SU-DHL-6 (cell line): ENCODE data around the gene ITGB2.

Source experiments
- H2AFZ ChIP-seq: fragments of 200-600 bp; sonication (generic); 2 replicates; pipeline ENCODE4 v1.6.1; 2014; ENCODE audit warnings: low read depth, mild to moderate bottlenecking, moderate library complexity, mixed read lengths, antibody characterized with exemption, low read length; ENCODE audit not compliant: severe bottlenecking
- H3F3A ChIP-seq: fragments of 200-600 bp; shearing (Covaris generic); 2 replicates; pipeline ENCODE4 v1.6.0; 2016; ENCODE audit warnings: antibody characterized with exemption, mild to moderate bottlenecking; ENCODE audit not compliant: insufficient read depth
- H3K27ac ChIP-seq: fragments of 200-600 bp; sonication (generic); 2 replicates; pipeline ENCODE4 v1.5.1; 2016; ENCODE audit warnings: low read depth, mild to moderate bottlenecking, low read length, moderate library complexity, mixed read lengths
- H3K27me3 ChIP-seq: fragments of 200-600 bp; sonication (generic), shearing (Covaris generic); 2 replicates; pipeline ENCODE4 v1.6.0; 2014; ENCODE audit warnings: mild to moderate bottlenecking, low read length
- H3K36me3 ChIP-seq: fragments of 200-600 bp; sonication (generic); 2 replicates; pipeline ENCODE4 v1.6.1; 2014; ENCODE audit warnings: mild to moderate bottlenecking, low read length, mixed read lengths
- H3K4me2 ChIP-seq: fragments of 300-600, 200-600 bp; shearing (Covaris generic), sonication (generic); 2 replicates; pipeline ENCODE4 v1.6.0; 2014; ENCODE audit warnings: low read length, low read depth, mild to moderate bottlenecking; ENCODE audit not compliant: poor library complexity, severe bottlenecking
- H3K4me3 ChIP-seq: fragments of 200-600 bp; sonication (generic); 2 replicates; pipeline ENCODE4 v1.5.1; 2014; ENCODE audit warnings: antibody characterized with exemption, low read length, mild to moderate bottlenecking, mixed read lengths; ENCODE audit not compliant: insufficient read depth, poor library complexity, severe bottlenecking
- H3K79me2 ChIP-seq: fragments of 200-600 bp; sonication (generic); 2 replicates; pipeline ENCODE4 v1.6.1; 2014; ENCODE audit warnings: mild to moderate bottlenecking, low read length, moderate library complexity; ENCODE audit not compliant: insufficient read depth
- H3K9ac ChIP-seq: fragments of 200-600 bp; sonication (generic); 2 replicates; pipeline ENCODE4 v1.7.0; 2014; ENCODE audit warnings: mild to moderate bottlenecking, low read length
- H3K9me2 ChIP-seq: fragments of 200-600 bp; sonication (generic); replicated peaks from 2 replicates; pipeline ENCODE4 v1.6.1; 2014; ENCODE audit warnings: low read length; ENCODE audit not compliant: insufficient read depth
- H3K9me3 ChIP-seq: fragments of 200-600 bp; sonication (generic); 2 replicates; pipeline ENCODE4 v1.6.1; 2014; ENCODE audit warnings: low read length, mixed read lengths; ENCODE audit not compliant: insufficient read depth
- H4K20me1 ChIP-seq: fragments of 200-600 bp; sonication (generic); 2 replicates; pipeline ENCODE4 v1.6.1; 2014; ENCODE audit warnings: low read depth, mild to moderate bottlenecking, antibody characterized with exemption, low read length, moderate library complexity, mixed read lengths
- CTCF ChIP-seq: fragments of 200-600 bp; sonication (generic); IDR thresholded peaks from one replicate; pipeline ENCODE4 v1.5.1; 2017; ENCODE audit warnings: antibody characterized with exemption, mild to moderate bottlenecking, low read length, moderate library complexity; ENCODE audit not compliant: insufficient read depth, poor library complexity, severe bottlenecking
- EZH2phosphoT487 ChIP-seq: fragments of 200-600 bp; sonication (generic), shearing (Covaris generic); conservative IDR thresholded peaks from 2 replicates; pipeline ENCODE4 v1.6.1; 2018; ENCODE audit warnings: mild to moderate bottlenecking, antibody characterized with exemption, low read length, moderate library complexity, mixed read lengths

ITGB2 gene

GRCh38 chr21:44921928-44922327 is 1.2 kb upstream of the ITGB2 start:
- Histone ChIP-seq H3K79me2 (no peaks in the 10 kb centered on the region), H3K9ac (no peak overlapping the region), H3K9me3 (no peaks in the 10 kb centered on the region), H3K4me2 (no peak overlapping the region), H2AFZ (no peak overlapping the region), H3K4me3 (no peak overlapping the region), H3K9me2 (no peaks in the 10 kb centered on the region), H4K20me1 (no peaks in the 10 kb centered on the region), H3K36me3 (no peaks in the 10 kb centered on the region), H3K27me3 (no peaks in the 10 kb centered on the region), H3K27ac (no peak overlapping the region), H3F3A (no peaks in the 10 kb centered on the region)
- no peak for TF ChIP-seq CTCF

- H3K36me3 ChIP-seq, result no peaks in the 10 kb centered on the region
- no peaks in the 10 kb centered on the region for H3K79me2 ChIP-seq
- no peak overlapping the region for H3K4me3 ChIP-seq
- H2AFZ ChIP-seq, result no peak overlapping the region
- no peaks in the 10 kb centered on the region for H3K9me3 ChIP-seq
- no peak overlapping the region for H3K9ac ChIP-seq
- no peak overlapping the region for H3K4me2 ChIP-seq
- no peaks in the 10 kb centered on the region for H4K20me1 ChIP-seq
- TF ChIP-seq CTCF, result no peak
- TF ChIP-seq EZH2phosphoT487, result no peak
- no peaks in the 10 kb centered on the region for H3F3A ChIP-seq
- no peaks in the 10 kb centered on the region for H3K27me3 ChIP-seq
- H3K27ac ChIP-seq, result no peak overlapping the region
- H3K9me2 ChIP-seq, result no peaks in the 10 kb centered on the region
Observed at GRCh38 chr21:44919913-44920693, 596 bp downstream of the ITGB2 start.

GRCh38 chr21:44919111-44919912 is 1.4 kb downstream of the ITGB2 start:
- H2AFZ ChIP-seq, result no peak overlapping the region
- H3F3A ChIP-seq, result no peaks in the 10 kb centered on the region
- no peaks in the 10 kb centered on the region for H3K36me3 ChIP-seq
- no peaks in the 10 kb centered on the region for H3K9me3 ChIP-seq
- no peak for TF ChIP-seq EZH2phosphoT487
- no peak for TF ChIP-seq CTCF
- H3K4me2 ChIP-seq, result no peak overlapping the region
- no peaks in the 10 kb centered on the region for H3K9me2 ChIP-seq
- H3K9ac ChIP-seq, result no peak overlapping the region
- H3K4me3 ChIP-seq, result no peak overlapping the region
- no peak overlapping the region for H3K27ac ChIP-seq
- no peaks in the 10 kb centered on the region for H4K20me1 ChIP-seq
- H3K27me3 ChIP-seq, result no peaks in the 10 kb centered on the region
- H3K79me2 ChIP-seq, result no peaks in the 10 kb centered on the region
